Right forelimb (tissue), 1 donor: ENCODE measurements around the gene LASP1NB.
A peak's percentile ranks its signal among the peaks of the same experiment; 100 is the strongest.

Experiments
- DNase-seq: peaks from one replicate; pipeline ENCODE4 v3.0.0-alpha.2; 2018

The LASP1NB gene

GRCh38 chr17:38925263-38925995, at the start of gene LASP1NB:
Gene LASP1NB (plus strand): TSS chr17:38925614.
- DNase-seq, result no peak

DNA sequence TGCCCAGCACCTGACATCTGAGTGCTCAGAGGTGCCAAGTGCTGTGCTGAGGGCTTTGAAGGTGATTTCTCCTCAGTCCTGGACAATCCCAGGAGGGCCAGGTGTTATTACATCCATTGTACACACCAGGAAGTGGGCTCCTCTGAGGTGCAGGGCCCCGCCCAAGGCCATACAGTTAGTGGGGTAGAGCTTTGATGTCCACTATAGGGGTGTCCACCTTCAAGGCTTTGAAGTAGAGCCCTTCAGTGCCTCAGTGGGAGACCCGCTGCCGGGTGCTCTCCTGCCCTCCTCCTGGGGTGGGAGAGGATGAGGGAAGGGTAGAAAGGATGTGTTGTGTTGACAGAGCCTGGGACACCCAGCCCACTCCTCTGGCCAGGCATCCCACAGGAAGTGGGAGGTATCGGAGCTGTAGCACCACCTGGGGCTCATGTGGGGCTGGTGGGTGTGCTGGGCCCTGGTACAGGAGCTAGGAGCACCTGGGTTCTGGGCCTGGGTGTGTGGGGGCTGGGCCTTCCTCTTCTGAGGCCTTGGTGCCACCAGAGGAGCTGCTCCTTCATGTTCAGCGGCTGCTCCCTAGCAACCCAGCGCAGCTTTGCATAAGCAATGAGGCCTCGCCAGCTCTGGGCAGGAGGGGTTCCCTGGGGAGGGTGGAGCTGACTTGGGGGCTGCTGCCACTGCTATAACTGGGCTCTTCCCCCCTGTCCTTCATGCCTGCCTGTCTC, 48.1 kb upstream of the LASP1NB start:
- DNase-seq, result no peak

DNA sequence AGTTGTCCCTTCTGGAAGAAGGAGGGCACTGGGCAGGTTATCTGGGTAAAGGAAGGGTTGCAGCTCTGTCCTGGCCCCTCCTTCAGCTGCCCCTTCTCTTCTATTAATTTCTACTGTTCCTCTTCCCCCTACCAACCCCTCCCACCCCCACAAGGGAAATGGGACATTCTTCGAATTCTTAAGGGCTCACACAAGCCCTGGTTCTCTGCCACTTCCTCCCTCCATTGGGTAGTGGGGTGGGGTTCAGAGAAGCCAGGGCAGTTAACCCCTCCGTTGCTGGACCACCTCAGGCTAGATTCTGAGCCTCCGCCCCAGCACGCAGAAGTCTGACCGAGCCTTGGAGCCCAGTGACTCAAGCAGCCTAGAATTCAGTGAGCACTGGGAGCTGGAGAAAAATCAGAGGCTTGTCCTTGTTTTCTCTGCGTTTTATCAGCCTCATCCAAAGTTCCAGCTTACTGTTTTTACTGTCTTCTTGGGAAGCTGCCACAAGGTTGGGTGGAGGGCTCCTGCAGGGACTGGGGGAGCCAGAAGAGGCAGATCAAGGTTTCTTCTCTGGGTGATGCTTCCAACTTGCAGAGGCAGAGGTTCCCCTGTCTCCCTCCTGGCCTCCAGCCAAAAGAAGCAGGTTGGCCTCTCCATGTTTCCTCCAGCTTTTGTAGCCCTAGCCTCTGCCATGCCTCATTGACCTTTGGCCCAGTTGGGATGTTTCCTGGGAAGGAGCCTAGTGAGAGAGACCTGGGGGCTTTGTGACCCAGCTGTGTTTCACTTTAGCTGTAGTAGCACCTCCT, 45.3 kb upstream of the LASP1NB start:
- DNase-seq, result peak; percentile 78

DNA sequence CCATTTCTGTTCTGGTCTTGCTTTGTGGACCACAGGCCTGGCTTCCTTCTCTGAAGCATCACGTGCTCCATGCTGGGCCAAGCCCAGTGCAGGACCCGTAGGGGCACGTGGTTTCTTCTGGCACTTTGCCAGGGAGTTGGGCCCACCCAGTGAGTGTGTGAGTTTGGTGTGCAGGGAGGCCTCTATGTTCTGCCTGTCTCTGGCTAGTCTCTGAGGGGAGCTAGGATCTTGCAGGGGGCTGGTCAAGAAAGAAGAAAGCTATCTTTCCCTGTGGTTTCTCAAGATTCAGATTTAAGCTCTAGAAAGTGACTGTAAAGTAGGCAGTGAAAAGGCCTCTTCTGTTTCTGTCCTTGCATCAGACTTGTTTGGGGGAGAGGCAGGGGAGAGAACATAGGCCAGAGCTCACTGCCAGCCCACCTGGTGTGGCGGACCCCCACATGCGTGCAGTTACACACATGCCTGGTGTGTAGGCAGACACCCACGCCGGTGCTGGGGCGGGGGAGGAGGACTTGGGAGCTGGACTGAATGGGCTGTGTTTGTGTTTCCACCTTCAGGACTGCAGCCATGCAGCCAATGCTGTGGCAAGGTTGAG, 43.7 kb upstream of the LASP1NB start:
- DNase-seq, result peak; percentile 80

DNA sequence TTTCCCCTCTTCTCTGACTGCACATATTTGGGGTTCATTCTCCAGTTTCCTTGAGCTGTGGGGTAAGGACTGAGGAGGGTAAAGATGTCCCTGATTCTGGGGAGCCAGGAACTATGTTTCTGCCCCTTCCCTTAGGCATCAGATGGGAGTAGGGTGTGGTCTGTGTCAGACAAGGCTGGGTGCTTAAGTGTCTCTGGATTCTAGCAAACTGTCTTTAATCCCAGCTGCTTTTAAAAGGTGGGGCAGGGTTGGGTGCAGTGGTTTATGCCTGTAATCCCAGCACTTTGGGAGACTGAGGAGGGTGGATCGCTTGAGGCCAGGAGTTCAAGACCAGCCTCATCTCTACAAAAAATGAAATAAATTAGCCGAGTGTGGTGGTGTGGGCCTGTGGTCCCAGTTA, 42.5 kb upstream of the LASP1NB start:
- DNase-seq, result no peak

GRCh38 chr17:38883592-38884526, 41.6 kb upstream of the LASP1NB start:
- no peak for DNase-seq

GRCh38 chr17:38885044-38885727, 40.2 kb upstream of the LASP1NB start:
- DNase-seq, result no peak

GRCh38 chr17:38885728-38886642, 39.4 kb upstream of the LASP1NB start:
- DNase-seq, result no peak

GRCh38 chr17:38886643-38887010, 38.8 kb upstream of the LASP1NB start:
- DNase-seq, result no peak

DNA sequence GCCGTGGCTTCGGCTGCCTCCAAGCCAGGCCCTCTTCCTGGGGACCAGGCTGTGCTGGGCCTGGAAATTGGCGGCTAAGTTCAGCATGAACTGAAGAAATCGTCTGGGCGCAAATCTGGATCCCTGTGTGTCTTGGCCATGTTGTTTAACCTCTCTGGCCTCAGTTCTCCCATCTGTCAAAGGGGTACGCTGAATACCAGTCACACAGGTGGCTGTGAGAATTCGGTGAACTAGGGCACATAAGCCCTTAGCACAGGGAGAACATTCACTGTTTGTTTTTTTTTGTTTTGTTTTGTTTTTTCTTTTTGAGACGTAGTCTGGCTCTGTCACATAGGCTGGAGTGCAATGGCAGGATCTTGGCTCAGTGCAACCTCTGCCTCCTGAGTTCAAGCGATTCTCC, 36.6 kb upstream of the LASP1NB start:
- no peak for DNase-seq

DNA sequence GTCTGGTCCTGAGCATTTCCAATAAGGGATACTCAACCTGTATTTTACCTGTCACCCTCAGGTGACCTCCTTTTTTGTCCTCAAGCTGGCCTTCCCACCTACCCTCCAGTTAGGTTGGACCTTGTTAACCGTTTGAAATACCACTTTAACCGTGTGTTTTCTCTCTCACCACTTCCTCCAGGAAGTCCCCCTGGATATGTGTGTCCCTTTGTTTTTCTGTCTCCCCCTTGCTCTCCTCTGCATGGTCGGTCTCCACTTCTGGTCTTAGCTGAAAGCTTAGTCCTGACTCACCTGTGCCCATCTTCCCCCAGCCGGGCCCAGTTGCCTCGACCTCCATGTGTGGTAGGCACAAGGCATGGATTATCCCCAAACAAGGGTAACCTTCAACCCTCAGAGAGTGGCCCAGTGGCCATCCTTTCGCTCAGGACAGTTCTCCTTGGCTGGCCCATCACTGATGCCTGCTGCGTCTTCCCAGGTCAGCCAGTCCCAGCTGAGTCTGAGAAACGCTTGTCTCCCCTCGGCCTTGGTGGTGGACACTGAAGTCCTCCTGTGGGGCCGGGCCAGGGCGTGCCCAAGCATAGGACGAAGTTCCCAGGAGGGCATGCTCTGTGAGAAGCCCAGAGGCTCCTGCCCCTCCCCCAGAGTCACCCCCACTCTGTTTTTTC, 35.5 kb upstream of the LASP1NB start:
- DNase-seq, result no peak

GRCh38 chr17:38890410-38890746, 35.0 kb upstream of the LASP1NB start:
- no peak for DNase-seq

- no peak for DNase-seq
These were observed 34.0 kb upstream of the LASP1NB start for GRCh38 chr17:38891441-38891840.

- DNase-seq, result no peak
These were observed 33.3 kb upstream of the LASP1NB start for GRCh38 chr17:38892083-38892482.

- no peak for DNase-seq
These were observed 32.8 kb upstream of the LASP1NB start for GRCh38 chr17:38892620-38893019.

DNA sequence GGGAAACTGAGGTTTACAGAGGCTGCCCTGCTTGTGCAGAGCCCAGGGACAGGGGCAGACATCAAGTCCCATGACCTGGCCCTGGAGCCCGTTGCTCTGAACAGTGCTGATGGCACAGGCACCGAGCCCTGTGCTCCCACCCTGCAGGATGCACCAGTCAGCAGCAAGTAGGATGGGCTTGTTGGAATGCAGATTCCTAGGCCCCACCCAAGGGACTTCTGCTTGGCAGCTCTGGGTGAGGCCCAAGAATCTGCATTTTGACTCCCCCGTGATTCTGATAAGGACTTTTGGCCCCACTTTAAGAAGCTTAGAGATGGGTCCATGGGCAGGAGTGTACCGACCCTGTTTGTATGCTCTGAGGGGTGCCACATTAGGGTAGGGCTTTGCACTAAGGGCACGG, 32.3 kb upstream of the LASP1NB start:
- no peak for DNase-seq

- no peak for DNase-seq
These were observed 31.8 kb upstream of the LASP1NB start for GRCh38 chr17:38893607-38894006.

- DNase-seq, result no peak
These were observed 31.1 kb upstream of the LASP1NB start for GRCh38 chr17:38894276-38894675.

- DNase-seq, result no peak
These were observed 29.0 kb upstream of the LASP1NB start for GRCh38 chr17:38896346-38896954.

GRCh38 chr17:38897176-38897575, 28.2 kb upstream of the LASP1NB start:
- peak; percentile 72 for DNase-seq
